ENCODE data around the gene USH2A. TPM values are rescaled to one million over a fixed set of nuclear protein-coding genes. Genes with fewer than 3 reads are reported as not detected.

USH2A gene
- polyA plus RNA-seq, 1 donor from 2014 or later, result 0.17 TPM

- Histone ChIP-seq H3F3A (ENCODE audit: insufficient read depth, low read length, poor library complexity, severe bottlenecking) (no peaks in the 10 kb centered on the region), H3K27me3 (ENCODE audit: insufficient read depth, low read depth, low read length) (no peaks in the 10 kb centered on the region), H3K4me3 (ENCODE audit: low read length) (no peak overlapping the region), H3K9ac (ENCODE audit: low read length) (no peak overlapping the region), H4K20me1 (ENCODE audit: insufficient read depth) (no peaks in the 10 kb centered on the region), H3K36me3 (ENCODE audit: insufficient read depth, low read length) (peaks cover 17% of the 10 kb centered on the region), H3K9me3 (ENCODE audit: low read length) (no peaks in the 10 kb centered on the region), H3K4me2 (ENCODE audit: low read length) (no peak overlapping the region), H3K27ac (ENCODE audit: low read length) (no peak overlapping the region), H3K9me2 (ENCODE audit: insufficient read depth, low read length) (no peaks in the 10 kb centered on the region), H3K79me2 (replicated peaks; ENCODE audit: insufficient read depth, low read length) (no peaks in the 10 kb centered on the region), H2AFZ (ENCODE audit: low read depth, low read length) (no peak overlapping the region)
- TF ChIP-seq TAF1 (IDR thresholded peaks at IDR 0.05; ENCODE audit: low read depth), result no peak
- TF ChIP-seq POLR2AphosphoS5 (IDR thresholded peaks at IDR 0.05), result no peak
- no peak for TF ChIP-seq CTCF (IDR thresholded peaks at IDR 0.05; ENCODE audit: poor library complexity, severe bottlenecking)
- no peak for TF ChIP-seq MXI1 (conservative IDR thresholded peaks at IDR 0.05; ENCODE audit: poor library complexity, severe bottlenecking)
- no peak for TF ChIP-seq EP300 (conservative IDR thresholded peaks at IDR 0.05; ENCODE audit: poor library complexity, severe bottlenecking)
- TF ChIP-seq SMC3 (conservative IDR thresholded peaks at IDR 0.05; ENCODE audit: poor library complexity), result no peak
- TF ChIP-seq EZH2 (IDR thresholded peaks at IDR 0.05; ENCODE audit: borderline replicate concordance, insufficient read depth, low read length, poor library complexity, severe bottlenecking), result no peak
These were observed 841.4 kb downstream of the USH2A start for GRCh38 chr1:215581896-215582295.

Small RNA genes within 50 kb of the gene (small RNA-seq; reads per million reads assigned to genes)
- gene MRPS18BP1 (0 reads per million in 3 experiments), gene RF00108 (0.72 to 1.5 (median 0.73) reads per million in 3 experiments)
